HS-27A (cell line): ENCODE measurements around the gene SPRR5.

Source experiments
- DNase-seq: peaks from one replicate; pipeline ENCODE4 v3.0.0-alpha.2; 2012; ENCODE audit warnings: low read depth, missing footprints

Gene SPRR5

DNA sequence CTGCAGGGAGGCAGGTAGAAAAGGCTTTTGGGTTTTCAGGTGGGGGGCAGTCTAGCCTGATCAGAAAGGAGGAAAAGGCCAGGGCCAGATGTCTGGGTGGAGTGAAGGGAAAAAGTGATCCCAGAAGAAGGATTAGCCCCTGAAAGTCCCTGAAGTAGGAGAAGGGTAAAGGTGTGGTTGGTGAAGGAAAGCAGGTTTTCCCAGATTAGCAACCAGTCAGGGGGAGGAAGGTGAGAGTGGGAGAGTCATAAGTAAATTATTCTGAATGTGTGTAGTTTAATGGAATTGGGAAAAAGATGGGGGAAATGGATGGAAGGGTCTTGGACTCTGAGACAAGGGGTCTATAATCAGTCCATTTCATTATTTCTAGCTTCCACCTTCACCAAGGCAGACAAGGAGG, 36.2 kb downstream of the SPRR5 start:
- DNase-seq: no peak

DNA sequence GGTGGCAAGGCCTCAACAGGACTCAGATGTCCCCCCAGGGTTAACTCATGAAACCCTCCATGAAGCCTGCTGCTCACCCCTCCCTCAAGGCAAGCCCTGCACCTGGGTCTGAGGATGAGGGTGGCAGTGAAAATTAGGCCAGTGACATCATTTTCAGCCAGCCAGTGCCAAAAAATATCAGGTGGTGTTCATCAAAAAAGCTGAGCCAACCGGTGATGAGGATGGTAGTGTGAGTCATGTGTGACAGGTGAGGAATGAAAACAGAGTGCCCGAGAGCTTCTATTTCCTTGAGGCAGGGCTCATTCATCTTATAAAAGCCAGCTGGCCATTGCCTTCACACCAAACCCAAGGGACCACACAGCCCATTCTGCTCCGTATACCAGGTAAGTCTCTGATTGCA, 36.7 kb downstream of the SPRR5 start, which contains the start of gene SPRR1A:
Gene SPRR1A (plus strand): TSS at position 339 of the 400 bp plus-strand sequence. CDS start 1,150 bp downstream, outside the sequence.
- no peak for DNase-seq

DNA sequence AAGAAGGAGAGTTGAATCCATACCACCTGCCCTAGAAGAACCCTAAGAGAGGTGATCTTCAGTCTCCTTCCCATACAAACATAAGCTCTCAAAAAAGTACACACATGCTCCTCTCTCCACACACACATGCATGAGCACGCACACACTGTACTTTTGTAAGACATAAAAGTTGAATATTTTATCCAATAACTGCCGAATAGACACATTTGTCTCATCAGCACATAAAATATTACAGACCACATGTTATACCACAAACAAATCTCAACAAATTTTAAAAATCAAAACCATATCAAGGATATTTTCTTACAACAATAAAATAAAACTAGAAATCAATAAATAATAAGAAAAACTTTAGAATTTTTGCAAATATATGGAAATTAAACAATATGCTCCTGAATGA, 39.6 kb downstream of the SPRR5 start:
- no peak for DNase-seq

DNA sequence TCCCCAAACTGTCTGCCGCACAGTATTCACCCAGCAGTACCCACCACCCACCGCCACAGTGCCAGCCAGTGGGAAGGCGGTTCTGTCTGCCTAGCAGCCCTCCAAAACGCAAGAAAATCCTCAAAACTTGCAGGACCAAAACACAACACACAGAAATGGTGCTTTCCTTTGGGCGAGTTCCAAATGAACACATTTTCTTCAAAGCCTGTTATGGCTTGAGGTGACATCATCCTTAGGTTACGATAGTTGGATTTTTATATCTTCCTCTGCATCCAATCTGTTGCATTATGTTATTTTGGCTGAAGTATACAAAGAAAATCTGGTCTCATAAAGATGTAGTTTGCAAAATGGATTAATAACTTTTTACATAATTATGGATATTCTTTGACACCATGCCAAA, 46.2 kb downstream of the SPRR5 start:
- no peak for DNase-seq

DNA sequence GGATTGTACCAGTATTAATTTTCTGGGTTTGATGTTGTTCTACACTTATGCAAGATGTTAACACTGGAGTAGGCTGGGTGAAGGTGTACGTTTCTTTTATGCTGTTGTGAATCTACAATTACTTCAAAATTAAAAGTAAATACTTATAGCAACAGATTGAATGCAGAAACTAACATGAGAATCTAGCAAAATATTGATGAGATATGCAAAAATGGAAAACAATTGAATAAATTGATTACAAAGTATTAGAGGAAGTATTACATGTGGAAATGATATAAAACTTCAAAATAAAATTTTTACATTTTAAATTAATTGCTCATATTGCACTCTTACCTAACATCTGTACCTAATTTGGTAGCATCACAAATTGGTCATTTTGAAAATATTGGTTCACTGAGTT, 48.8 kb downstream of the SPRR5 start:
- DNase-seq: no peak

DNA sequence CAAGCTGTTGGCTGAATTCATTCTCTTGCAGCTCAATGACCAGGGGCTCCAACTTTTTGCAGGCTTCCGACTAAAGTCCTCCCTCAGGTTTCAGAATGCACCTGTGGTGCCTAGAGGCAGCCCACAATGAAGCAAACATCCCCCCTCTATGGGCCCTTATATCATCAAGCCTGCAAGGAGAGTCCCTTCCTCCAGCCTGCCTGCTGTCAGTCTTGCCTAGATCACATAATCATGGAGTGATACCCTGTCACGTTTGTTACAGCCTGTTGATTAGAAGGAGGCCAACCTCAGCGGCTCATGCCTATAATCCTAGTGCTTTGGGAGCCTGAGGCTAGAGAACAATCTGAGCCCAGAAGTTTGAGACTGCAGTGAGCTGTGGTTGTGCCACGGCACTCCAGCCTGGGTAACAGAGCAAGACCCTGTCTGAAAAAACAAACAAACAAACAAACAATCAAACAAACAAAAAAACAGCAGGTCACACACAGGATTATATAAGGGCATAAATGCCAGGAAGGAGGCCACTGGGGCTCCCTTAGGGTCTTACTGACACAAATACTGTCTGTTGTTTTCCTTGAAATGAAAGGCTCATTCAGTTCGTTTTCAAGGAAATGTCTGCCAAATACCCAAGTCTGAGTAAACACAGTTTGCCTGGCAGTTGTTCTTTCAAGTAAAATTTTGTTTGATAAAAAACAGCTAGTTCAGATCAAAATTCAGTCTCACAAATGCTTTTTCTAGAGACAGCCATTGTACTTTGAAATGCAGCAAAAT, 49.8 kb downstream of the SPRR5 start:
- no peak for DNase-seq

DNA sequence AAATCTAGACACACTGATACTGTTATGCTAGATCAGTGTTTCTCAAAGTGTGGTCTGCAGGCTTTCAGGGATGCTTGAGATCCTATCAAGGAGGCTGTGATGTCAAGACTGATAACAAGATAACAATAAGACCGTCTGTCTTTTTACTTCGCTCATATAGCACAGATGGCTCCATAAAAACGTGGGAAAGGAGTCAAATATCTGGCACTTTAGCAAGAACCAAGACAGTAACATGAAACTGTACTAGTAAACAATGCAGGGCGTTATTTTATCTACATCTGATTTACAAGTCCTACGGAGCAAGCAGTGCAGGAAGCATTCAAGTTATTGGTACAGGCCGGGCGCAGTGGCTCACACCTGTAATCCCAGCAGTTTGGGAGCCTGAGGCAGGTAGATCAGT, 50.9 kb downstream of the SPRR5 start:
- no peak for DNase-seq

DNA sequence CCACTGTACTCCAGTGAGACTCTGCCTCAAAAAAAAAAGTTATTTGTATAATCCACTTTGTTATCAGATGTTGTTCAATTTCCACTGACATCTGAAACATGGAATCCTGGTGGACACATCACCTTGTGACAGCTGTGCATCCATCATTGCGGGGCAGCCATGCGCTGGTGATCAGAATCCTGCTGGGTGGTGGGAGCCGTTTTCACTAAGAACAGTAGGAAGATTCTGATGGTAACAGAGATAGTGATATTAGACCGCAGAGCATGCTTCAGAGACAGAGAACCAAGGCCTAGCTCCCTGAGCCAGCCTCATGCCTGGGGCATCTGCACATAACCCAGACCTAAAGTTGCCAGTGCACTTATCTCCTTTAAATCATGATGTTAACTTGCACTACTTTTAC, 51.5 kb downstream of the SPRR5 start:
- DNase-seq: no peak
